Measurements from ENCODE around the gene RASL10A.

RASL10A gene

GRCh38 chr22:29266564-29267461 lies 48.7 kb downstream of the RASL10A start:
- DNase-seq, result no peak

GRCh38 chr22:29265929-29266328 lies 49.6 kb downstream of the RASL10A start:
- DNase-seq, result no peak

- no peak for DNase-seq
Measured at GRCh38 chr22:29265305-29265704, 50.2 kb downstream of the RASL10A start.

GRCh38 chr22:29263791-29264276 lies 51.7 kb downstream of the RASL10A start:
- DNase-seq, result no peak
